GM23338 (cell line): ENCODE data around the gene MFN1. TPM values are rescaled to one million over a fixed set of nuclear protein-coding genes. Genes with fewer than 3 reads are reported as not detected.

Source experiments
- ATAC-seq: fragments of 200-7000 bp; cut with Tn5 transposase; 3 replicates; pipeline ENCODE4 v1.9.1; 2020
- DNase-seq: peaks from one replicate; pipeline ENCODE4 v3.0.0-alpha.2; 2015; ENCODE audit warnings: low spot score
- H2AFZ ChIP-seq: fragments of 200-600 bp; sonication (generic); 2 replicates; pipeline ENCODE4 v1.8.0; 2016; ENCODE audit warnings: antibody characterized with exemption, mild to moderate bottlenecking, moderate library complexity
- H3F3A ChIP-seq: fragments of 200-600 bp; sonication (generic); replicated peaks from 2 replicates; pipeline ENCODE4 v1.8.0; 2017; ENCODE audit warnings: antibody characterized with exemption, mixed run types, low read depth
- H3K27ac ChIP-seq: fragments of 200-600 bp; sonication (generic); 2 replicates; pipeline ENCODE4 v1.6.1; 2016; ENCODE audit warnings: low read depth
- H3K27me3 ChIP-seq: fragments of 200-600 bp; sonication (generic); 2 replicates; pipeline ENCODE4 v1.8.0; 2016; ENCODE audit warnings: mild to moderate bottlenecking, mixed run types, moderate library complexity; ENCODE audit not compliant: insufficient read depth
- H3K36me3 ChIP-seq: fragments of 200-600 bp; sonication (generic); 2 replicates; pipeline ENCODE4 v1.8.0; 2016; ENCODE audit warnings: mild to moderate bottlenecking; ENCODE audit not compliant: insufficient read depth
- H3K4me1 ChIP-seq: fragments of 200-600 bp; sonication (generic); 2 replicates; pipeline ENCODE4 v1.8.0; 2016; ENCODE audit warnings: mild to moderate bottlenecking, moderate library complexity; ENCODE audit not compliant: insufficient read depth
- H3K4me2 ChIP-seq: fragments of 200-600 bp; sonication (generic); 2 replicates; pipeline ENCODE4 v1.7.1; 2017; ENCODE audit warnings: mixed run types
- H3K4me3 ChIP-seq: fragments of 200-600 bp; sonication (generic); 2 replicates; pipeline ENCODE4 v1.6.1; 2016; ENCODE audit warnings: mixed run types
- H3K79me2 ChIP-seq: fragments of 200-600 bp; sonication (generic); replicated peaks from 2 replicates; pipeline ENCODE4 v1.8.0; 2017; ENCODE audit warnings: mild to moderate bottlenecking; ENCODE audit not compliant: insufficient read depth
- H3K9me2 ChIP-seq: fragments of 200-600 bp; sonication (generic); 2 replicates; pipeline ENCODE4 v1.8.0; 2017; ENCODE audit not compliant: insufficient read depth
- H4K20me1 ChIP-seq: fragments of 200-600 bp; sonication (generic); replicated peaks from 2 replicates; pipeline ENCODE4 v1.8.0; 2017; ENCODE audit warnings: mild to moderate bottlenecking; ENCODE audit not compliant: insufficient read depth
- H3K27ac Mint-ChIP-seq: 2 replicates; pipeline ENCODE4 v1.8.0; 2020; ENCODE audit warnings: inconsistent platforms, mild to moderate bottlenecking, moderate library complexity, mixed read lengths
- H3K27me3 Mint-ChIP-seq: 3 replicates; pipeline ENCODE4 v1.8.0; 2022; ENCODE audit warnings: low read depth, mild to moderate bottlenecking, moderate library complexity, mixed read lengths, inconsistent platforms; ENCODE audit not compliant: insufficient read depth, poor library complexity
- H3K36me3 Mint-ChIP-seq: 3 replicates; pipeline ENCODE4 v1.8.0; 2021; ENCODE audit warnings: low read depth, mild to moderate bottlenecking, inconsistent platforms, moderate library complexity, mixed read lengths
- H3K4me1 Mint-ChIP-seq: 3 replicates; pipeline ENCODE4 v1.8.0; 2020; ENCODE audit warnings: mild to moderate bottlenecking, inconsistent platforms, mixed read lengths
- H3K4me3 Mint-ChIP-seq: 3 replicates; pipeline ENCODE4 v1.8.0; 2021; ENCODE audit warnings: moderate library complexity, mild to moderate bottlenecking, inconsistent platforms, mixed read lengths
- H3K9me3 Mint-ChIP-seq: 3 replicates; pipeline ENCODE4 v1.8.0; 2020; ENCODE audit warnings: moderate library complexity, mild to moderate bottlenecking, inconsistent platforms, mixed read lengths
- CREB1 ChIP-seq: fragments of 250-450 bp; sonication (Bioruptor Pico); IDR thresholded peaks from 2 replicates; pipeline ENCODE4 v1.5.0; 2020; ENCODE audit warnings: low read depth, mild to moderate bottlenecking, moderate library complexity
- CTCF ChIP-seq, 2 experiments: fragments of 200-600 bp in 1 of 2; sonication (generic) in 1 of 2; conservative IDR thresholded peaks; 2 replicates each; pipeline versions ENCODE4 v1.5.1 to v1.6.1; 2016 to 2017; ENCODE audit warnings: antibody characterized with exemption in 2 of 2, low read depth in 2 of 2, mild to moderate bottlenecking in 2 of 2, moderate library complexity in 1 of 2
- ETS1 ChIP-seq: IDR thresholded peaks from 2 replicates; pipeline ENCODE4 v1.6.1; 2016; ENCODE audit warnings: antibody characterized with exemption
- EZH2 ChIP-seq: fragments of 200-600 bp; sonication (generic); IDR thresholded peaks from one replicate; pipeline ENCODE4 v1.8.0; 2017; ENCODE audit warnings: antibody characterized with exemption, mild to moderate bottlenecking, low read depth; ENCODE audit not compliant: unreplicated experiment
- EZH2phosphoT487 ChIP-seq: fragments of 200-600 bp; sonication (generic); IDR thresholded peaks from one replicate; pipeline ENCODE4 v1.8.1; 2018; ENCODE audit warnings: antibody characterized with exemption; ENCODE audit not compliant: unreplicated experiment
- JUNB ChIP-seq: IDR thresholded peaks from one replicate; pipeline ENCODE4 v1.6.1; 2016; ENCODE audit warnings: antibody characterized with exemption; ENCODE audit not compliant: unreplicated experiment
- NANOG ChIP-seq: IDR thresholded peaks from 2 replicates; pipeline ENCODE4 v1.6.1; 2016; ENCODE audit warnings: antibody characterized with exemption, borderline replicate concordance
- POLR2AphosphoS5 ChIP-seq: IDR thresholded peaks from 2 replicates; pipeline ENCODE4 v1.6.1; 2016; ENCODE audit warnings: antibody characterized with exemption, low read depth
- REST ChIP-seq: IDR thresholded peaks from one replicate; pipeline ENCODE4 v1.6.1; 2018; ENCODE audit warnings: antibody characterized with exemption; ENCODE audit not compliant: unreplicated experiment
- STAT1 ChIP-seq: IDR thresholded peaks from one replicate; pipeline ENCODE4 v1.6.1; 2016; ENCODE audit warnings: antibody characterized with exemption; ENCODE audit not compliant: unreplicated experiment
- ZNF114 ChIP-seq: fragments of 250-450 bp; sonication (Bioruptor Pico); IDR thresholded peaks from 2 replicates; pipeline ENCODE4 v1.5.0; 2020; ENCODE audit warnings: mild to moderate bottlenecking, moderate library complexity
- ZNF331 ChIP-seq: fragments of 250-450 bp; sonication (Bioruptor Pico); IDR thresholded peaks from 2 replicates; pipeline ENCODE4 v1.5.0; 2020; ENCODE audit warnings: low read depth, mild to moderate bottlenecking, moderate library complexity
- ZNF462 ChIP-seq: fragments of 250-450 bp; sonication (Bioruptor Pico); IDR thresholded peaks from 2 replicates; pipeline ENCODE4 v1.5.0; 2020; ENCODE audit warnings: mild to moderate bottlenecking, moderate library complexity
- polyA plus RNA-seq: library from polyadenylated mRNA; unstranded; fragments of >200 nt; fragmentation: Nextera tagmentation; extraction: Ambion mirVana; gene quantifications from 2 replicates; pipeline ENCODE4 v1.2.1, GENCODE V29; 2016
- total RNA-seq: library from RNA; depleted of rRNA; stranded (reverse); fragments of >200 nt; shearing (Covaris generic); gene quantifications from 2 replicates; pipeline ENCODE4 v1.2.3, GENCODE V29; 2014

The MFN1 gene
- total and polyA plus RNA-seq, 2 experiments from 2014 or later: 16.1 to 36.2 TPM

GRCh38 chr3:179425075-179425474, 77.6 kb downstream of the MFN1 start:
- TF ChIP-seq ZNF114 (no peak), POLR2AphosphoS5 (no peak), CREB1 (CRISPR knock-in tag) (no peak), JUNB (no peak), STAT1 (no peak), EZH2 (no peak), REST (no peak), ZNF462 (CRISPR knock-in tag) (no peak), ETS1 (no peak), ZNF331 (CRISPR knock-in tag) (no peak), EZH2phosphoT487 (no peak), NANOG (no peak), CTCF (conservative IDR thresholded peaks at IDR 0.05; ENCODE audit: low read depth in 2 of 2) (no peak)
- Mint-ChIP-seq H3K27me3 (peaks cover 3% of the 10 kb centered on the region), H3K4me1 (no peaks in the 10 kb centered on the region), H3K27ac (no peak overlapping the region), H3K4me3 (no peak overlapping the region), H3K36me3 (peaks cover 14% of the 10 kb centered on the region; the same call in 2 of the 3 replicates), H3K9me3 (no peaks in the 10 kb centered on the region)
- Histone ChIP-seq H3K4me3 (no peak overlapping the region), H3K79me2 (0 out of 2 replicates have a peak, but pooled peaks cover 4% of the 10 kb centered on the region), H3F3A (no peaks in the 10 kb centered on the region), H3K36me3 (no peaks in the 10 kb centered on the region), H3K9me2 (no peaks in the 10 kb centered on the region), H3K27ac (no peak overlapping the region), H3K27me3 (no peaks in the 10 kb centered on the region), H3K4me1 (no peaks in the 10 kb centered on the region), H2AFZ (no peak overlapping the region), H3K4me2 (no peak overlapping the region), H4K20me1 (no peaks in the 10 kb centered on the region)
- no peak for DNase-seq
- ATAC-seq: no peak
